H9 (cell line): ENCODE data around the gene PRKCA. TPM values are rescaled to one million over a fixed set of nuclear protein-coding genes. Genes with fewer than 3 reads are reported as not detected.

Experiments used
- DNase-seq: peaks from one replicate; pipeline ENCODE4 v3.0.0-alpha.2; 2017
- H2AFZ ChIP-seq: one replicate; pipeline ENCODE4 v1.6.1; 2013; ENCODE audit warnings: mild to moderate bottlenecking, low read length, control low read depth, moderate library complexity
- H2AK5ac ChIP-seq: 2 replicates; pipeline ENCODE4 v1.6.1; 2013; ENCODE audit warnings: low read length, control low read depth, mixed read lengths; ENCODE audit not compliant: insufficient read length
- H2BK120ac ChIP-seq: one replicate; pipeline ENCODE4 v1.6.1; 2013; ENCODE audit warnings: low read depth, mild to moderate bottlenecking, low read length, control low read depth, inconsistent platforms; ENCODE audit not compliant: poor library complexity, severe bottlenecking
- H2BK12ac ChIP-seq: 2 replicates; pipeline ENCODE4 v1.6.1; 2013; ENCODE audit warnings: low read length, control low read depth, mixed read lengths, low read depth; ENCODE audit not compliant: insufficient read length
- H2BK15ac ChIP-seq: 2 replicates; pipeline ENCODE4 v1.6.1; 2013; ENCODE audit warnings: low read depth, low read length, control low read depth
- H2BK20ac ChIP-seq: one replicate; pipeline ENCODE4 v1.6.1; 2013; ENCODE audit warnings: low read depth, mild to moderate bottlenecking, low read length, control low read depth, inconsistent platforms; ENCODE audit not compliant: poor library complexity, severe bottlenecking
- H2BK5ac ChIP-seq: 2 replicates; pipeline ENCODE4 v1.6.1; 2013; ENCODE audit warnings: low read length, control low read depth, mixed read lengths; ENCODE audit not compliant: insufficient read length
- H3K14ac ChIP-seq: 2 replicates; pipeline ENCODE4 v1.6.1; 2013; ENCODE audit warnings: low read length, control low read depth; ENCODE audit not compliant: insufficient read depth
- H3K18ac ChIP-seq: 2 replicates; pipeline ENCODE4 v1.6.1; 2013; ENCODE audit warnings: low read depth, mild to moderate bottlenecking, mixed read lengths, low read length, control low read depth; ENCODE audit not compliant: insufficient read length
- H3K23ac ChIP-seq: 2 replicates; pipeline ENCODE4 v1.6.1; 2013; ENCODE audit warnings: low read length, control low read depth, mixed read lengths, low read depth; ENCODE audit not compliant: insufficient read length
- H3K23me2 ChIP-seq: 2 replicates; pipeline ENCODE4 v1.6.1; 2013; ENCODE audit warnings: low read depth, mild to moderate bottlenecking, mixed read lengths, low read length, control low read depth; ENCODE audit not compliant: insufficient read length, poor library complexity, severe bottlenecking
- H3K27ac ChIP-seq: 2 replicates; pipeline ENCODE4 v1.5.1; 2013; ENCODE audit warnings: low read length, control low read depth, mixed read lengths, low read depth; ENCODE audit not compliant: insufficient read length
- H3K27me3 ChIP-seq: 2 replicates; pipeline ENCODE4 v1.6.1; 2013; ENCODE audit warnings: low read length, control low read depth, inconsistent platforms; ENCODE audit not compliant: insufficient read depth
- H3K4ac ChIP-seq: 2 replicates; pipeline ENCODE4 v1.6.1; 2013; ENCODE audit warnings: low read depth, mild to moderate bottlenecking, control low read depth, inconsistent platforms, low read length, moderate library complexity
- H3K4me1 ChIP-seq: 2 replicates; pipeline ENCODE4 v1.6.1; 2013; ENCODE audit warnings: low read length, control low read depth, inconsistent platforms; ENCODE audit not compliant: insufficient read depth
- H3K4me2 ChIP-seq: 2 replicates; pipeline ENCODE4 v1.6.1; 2013; ENCODE audit warnings: low read length, control low read depth, mixed read lengths; ENCODE audit not compliant: insufficient read length, insufficient read depth
- H3K56ac ChIP-seq: 2 replicates; pipeline ENCODE4 v1.6.1; 2013; ENCODE audit warnings: low read depth, mild to moderate bottlenecking, mixed read lengths, low read length, control low read depth; ENCODE audit not compliant: insufficient read length
- H3K79me1 ChIP-seq: 2 replicates; pipeline ENCODE4 v1.6.1; 2013; ENCODE audit warnings: low read depth, mild to moderate bottlenecking, moderate library complexity, low read length, control low read depth, inconsistent platforms; ENCODE audit not compliant: insufficient read depth, poor library complexity, severe bottlenecking
- H3K79me2 ChIP-seq: 2 replicates; pipeline ENCODE4 v1.6.1; 2013; ENCODE audit warnings: low read length, control low read depth, inconsistent platforms; ENCODE audit not compliant: insufficient read depth
- H3K9ac ChIP-seq: 2 replicates; pipeline ENCODE4 v1.6.1; 2013; ENCODE audit warnings: low read length, control low read depth, mixed read lengths; ENCODE audit not compliant: insufficient read length; ENCODE audit errors: extremely low read depth
- H3K9me3 ChIP-seq: one replicate; pipeline ENCODE4 v1.6.1; 2013; ENCODE audit warnings: low read depth, low read length, inconsistent platforms; ENCODE audit not compliant: control insufficient read depth
- H3T11ph ChIP-seq: one replicate; pipeline ENCODE4 v1.6.1; 2013; ENCODE audit warnings: mild to moderate bottlenecking, low read length, control low read depth, inconsistent platforms
- H4K20me1 ChIP-seq: one replicate; pipeline ENCODE4 v1.6.1; 2013; ENCODE audit not compliant: control insufficient read depth, insufficient read length, insufficient read depth
- H4K5ac ChIP-seq: 2 replicates; pipeline ENCODE4 v1.6.1; 2013; ENCODE audit warnings: low read depth, mild to moderate bottlenecking, mixed read lengths, low read length, control low read depth; ENCODE audit not compliant: insufficient read length
- H4K8ac ChIP-seq: replicated peaks from 2 replicates; pipeline ENCODE4 v1.6.1; 2013; ENCODE audit warnings: low read length, control low read depth, mixed read lengths, low read depth; ENCODE audit not compliant: insufficient read length
- H4K91ac ChIP-seq: 2 replicates; pipeline ENCODE4 v1.6.1; 2013; ENCODE audit warnings: low read depth, mild to moderate bottlenecking, moderate library complexity, mixed read lengths, low read length, control low read depth; ENCODE audit not compliant: insufficient read length
- H3K27ac Mint-ChIP-seq, 3 experiments: 2 replicates in 2 of 3; 3 replicates in 1 of 3; pipeline ENCODE4 v1.8.0; 2020 to 2021; ENCODE audit warnings: mixed read lengths in 3 of 3, mild to moderate bottlenecking in 1 of 3, moderate library complexity in 1 of 3
- H3K27me3 Mint-ChIP-seq: 2 replicates; pipeline ENCODE4 v1.8.0; 2021; ENCODE audit warnings: low read depth, mild to moderate bottlenecking, moderate library complexity, mixed read lengths
- H3K36me3 Mint-ChIP-seq, 3 experiments: 2 replicates in 2 of 3; 3 replicates in 1 of 3; pipeline ENCODE4 v1.8.0; 2020 to 2021; ENCODE audit warnings: low read depth in 3 of 3, mixed read lengths in 3 of 3; ENCODE audit not compliant: insufficient read depth in 1 of 3
- H3K4me1 Mint-ChIP-seq, 2 experiments: 2 replicates each; pipeline ENCODE4 v1.8.0; 2020; ENCODE audit warnings: mixed read lengths in 2 of 2
- H3K4me3 Mint-ChIP-seq, 2 experiments: 2 replicates in 1 of 2; 3 replicates in 1 of 2; pipeline ENCODE4 v1.8.0; 2020 to 2021; ENCODE audit warnings: mild to moderate bottlenecking in 2 of 2, mixed read lengths in 2 of 2, moderate library complexity in 1 of 2
- H3K9me3 Mint-ChIP-seq, 2 experiments: 2 replicates in 1 of 2; 3 replicates in 1 of 2; pipeline ENCODE4 v1.8.0; 2020; ENCODE audit warnings: mild to moderate bottlenecking in 2 of 2, mixed read lengths in 2 of 2, moderate library complexity in 1 of 2
- WGBS: extraction: QIAGEN DNeasy Blood & Tissue Kit; methylation state at CpG from one replicate; pipeline ENCODE4 v1.1.7; 2013; ENCODE audit warnings: missing lambda C conversion rate, low lambda C conversion rate, mixed read lengths; ENCODE audit not compliant: insufficient read length; ENCODE audit errors: extremely low coverage; 5-methylcytosine and 5-hydroxymethylcytosine counted together
- total RNA-seq: library from RNA; stranded (reverse); gene quantifications from 2 replicates; pipeline ENCODE4 v1.2.1, GENCODE V29; 2021
- TF ChIP-seq, protein P1 (sequence below): fragments of 200-600 bp; sonication (generic); conservative IDR thresholded peaks from 3 replicates; pipeline ENCODE4 v1.8.0; 2021; ENCODE audit warnings: antibody characterized with exemption, mild to moderate bottlenecking

Gene PRKCA
- total RNA-seq, 1 experiment from 2014 or later, result 10.5 TPM

DNA sequence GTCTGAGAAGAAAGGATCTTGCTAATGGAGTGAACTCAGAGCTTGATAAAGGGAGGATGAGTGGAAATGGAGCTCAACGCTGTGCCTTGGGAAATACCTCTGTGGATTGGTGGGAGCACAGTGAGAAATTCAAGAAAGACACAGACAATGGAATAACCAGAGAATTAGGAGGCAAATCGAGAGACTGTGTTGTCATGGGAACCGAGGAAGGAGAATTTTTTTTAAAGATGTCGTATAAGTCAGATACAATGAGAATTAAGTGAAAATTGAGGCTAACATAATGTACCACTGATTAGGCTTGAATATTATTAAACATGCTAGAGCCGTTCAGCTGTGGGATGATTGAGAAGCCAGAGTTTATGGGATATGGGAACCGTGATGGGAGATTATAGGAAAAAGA, 134.2 kb downstream of the PRKCA start:
- 100% methylated on average over 3 of the region's 6 CpGs for WGBS
- Histone ChIP-seq H2BK12ac (no peak overlapping the region), H3K4ac (no peak overlapping the region), H2BK120ac (no peak overlapping the region), H3K79me2 (no peaks in the 10 kb centered on the region), H2AFZ (no peak overlapping the region), H3K27me3 (no peaks in the 10 kb centered on the region; the same call in 1 of the 2 replicates), H3K23ac (no peak overlapping the region), H3T11ph (no peak overlapping the region), H3K56ac (no peak overlapping the region), H2AK5ac (no peak overlapping the region), H4K5ac (no peak overlapping the region), H3K27ac (no peak overlapping the region), H4K8ac (no peak overlapping the region), H3K14ac (no peak overlapping the region), H4K91ac (no peak overlapping the region), H3K4me2 (no peak overlapping the region), H3K4me1 (peaks cover 7% of the 10 kb centered on the region), H3K9ac (no peak overlapping the region), H3K23me2 (no peaks in the 10 kb centered on the region), H2BK20ac (no peak overlapping the region), H2BK5ac (no peak overlapping the region), H4K20me1 (no peaks in the 10 kb centered on the region), H3K18ac (no peak overlapping the region), H3K79me1 (no peaks in the 10 kb centered on the region), H3K9me3 (no peaks in the 10 kb centered on the region), H2BK15ac (no peak overlapping the region)
- H3K36me3 Mint-ChIP-seq, result no peaks in the 10 kb centered on the region
- no peaks in the 10 kb centered on the region for H3K9me3 Mint-ChIP-seq
- DNase-seq, result no peak
- TF ChIP-seq, protein P1, sequence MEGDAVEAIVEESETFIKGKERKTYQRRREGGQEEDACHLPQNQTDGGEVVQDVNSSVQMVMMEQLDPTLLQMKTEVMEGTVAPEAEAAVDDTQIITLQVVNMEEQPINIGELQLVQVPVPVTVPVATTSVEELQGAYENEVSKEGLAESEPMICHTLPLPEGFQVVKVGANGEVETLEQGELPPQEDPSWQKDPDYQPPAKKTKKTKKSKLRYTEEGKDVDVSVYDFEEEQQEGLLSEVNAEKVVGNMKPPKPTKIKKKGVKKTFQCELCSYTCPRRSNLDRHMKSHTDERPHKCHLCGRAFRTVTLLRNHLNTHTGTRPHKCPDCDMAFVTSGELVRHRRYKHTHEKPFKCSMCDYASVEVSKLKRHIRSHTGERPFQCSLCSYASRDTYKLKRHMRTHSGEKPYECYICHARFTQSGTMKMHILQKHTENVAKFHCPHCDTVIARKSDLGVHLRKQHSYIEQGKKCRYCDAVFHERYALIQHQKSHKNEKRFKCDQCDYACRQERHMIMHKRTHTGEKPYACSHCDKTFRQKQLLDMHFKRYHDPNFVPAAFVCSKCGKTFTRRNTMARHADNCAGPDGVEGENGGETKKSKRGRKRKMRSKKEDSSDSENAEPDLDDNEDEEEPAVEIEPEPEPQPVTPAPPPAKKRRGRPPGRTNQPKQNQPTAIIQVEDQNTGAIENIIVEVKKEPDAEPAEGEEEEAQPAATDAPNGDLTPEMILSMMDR, result no peak
- no peaks in the 10 kb centered on the region for H3K27me3 Mint-ChIP-seq
- no peak overlapping the region for H3K4me3 Mint-ChIP-seq
- H3K4me1 Mint-ChIP-seq, result peaks cover 5 to 7% of the 10 kb centered on the region in 2 experiments
- no peak overlapping the region for H3K27ac Mint-ChIP-seq
